Neural cell (in vitro differentiated cells): ENCODE data around the gene LGALSL. TPM values are rescaled to one million over a fixed set of nuclear protein-coding genes. Genes with fewer than 3 reads are reported as not detected.

Experiments
- H2AFZ ChIP-seq: fragments of 200-600, 300-800 bp; sonication (generic), shearing (Covaris generic); 2 replicates; pipeline ENCODE4 v1.6.0; 2014; ENCODE audit warnings: low read depth, mild to moderate bottlenecking, antibody characterized with exemption, low read length, moderate library complexity
- H3F3A ChIP-seq: fragments of 200-600 bp; shearing (Covaris generic); 2 replicates; pipeline ENCODE4 v1.6.1; 2016; ENCODE audit warnings: mild to moderate bottlenecking, moderate library complexity, mixed read lengths, antibody characterized with exemption, low read length; ENCODE audit not compliant: insufficient read depth, poor library complexity, severe bottlenecking
- H3K27ac ChIP-seq: fragments of 200-600, 300-800 bp; sonication (generic), shearing (Covaris generic); 2 replicates; pipeline ENCODE4 v1.5.1; 2014; ENCODE audit warnings: mild to moderate bottlenecking, low read length, moderate library complexity
- H3K27me3 ChIP-seq: fragments of 300-800, 200-600 bp; sonication (generic), shearing (Covaris generic); 2 replicates; pipeline ENCODE4 v1.6.0; 2014; ENCODE audit warnings: mild to moderate bottlenecking, low read depth, low read length, moderate library complexity; ENCODE audit not compliant: insufficient read depth
- H3K36me3 ChIP-seq: fragments of 300-800, 200-600 bp; sonication (generic), shearing (Covaris generic); 2 replicates; pipeline ENCODE4 v1.5.1; 2014; ENCODE audit warnings: mild to moderate bottlenecking, antibody characterized with exemption, low read length, moderate library complexity; ENCODE audit not compliant: insufficient read depth
- H3K4me2 ChIP-seq: fragments of 300-800, 200-600 bp; sonication (generic), shearing (Covaris generic); 2 replicates; pipeline ENCODE4 v1.6.0; 2014; ENCODE audit warnings: mild to moderate bottlenecking, low read length
- H3K4me3 ChIP-seq: fragments of 300-800, 200-600 bp; sonication (generic), shearing (Covaris generic); 2 replicates; pipeline ENCODE4 v1.5.1; 2014; ENCODE audit warnings: mild to moderate bottlenecking, low read length, moderate library complexity
- H3K79me2 ChIP-seq: fragments of 200-600 bp; shearing (Covaris generic); replicated peaks from 2 replicates; pipeline ENCODE4 v1.6.0; 2014; ENCODE audit warnings: mild to moderate bottlenecking, low read length, moderate library complexity; ENCODE audit not compliant: insufficient read depth
- H3K9ac ChIP-seq: fragments of 300-800, 200-600 bp; sonication (generic), shearing (Covaris generic); 2 replicates; pipeline ENCODE4 v1.6.1; 2016; ENCODE audit warnings: mild to moderate bottlenecking, low read length, mixed read lengths
- H3K9me2 ChIP-seq: fragments of 200-600 bp; shearing (Covaris generic); 2 replicates; pipeline ENCODE4 v1.6.1; 2016; ENCODE audit warnings: mild to moderate bottlenecking, low read length, mixed read lengths; ENCODE audit not compliant: insufficient read depth
- H3K9me3 ChIP-seq: fragments of 200-600, 300-800 bp; sonication (generic), shearing (Covaris generic); 2 replicates; pipeline ENCODE4 v1.6.1; 2016; ENCODE audit warnings: mild to moderate bottlenecking, mixed run types, low read length, moderate library complexity, mixed read lengths
- H4K20me1 ChIP-seq: fragments of 200-600 bp; shearing (Covaris generic); 2 replicates; pipeline ENCODE4 v1.6.1; 2016; ENCODE audit warnings: mild to moderate bottlenecking, mixed run types; ENCODE audit not compliant: insufficient read depth
- CTCF ChIP-seq: fragments of 450-650 bp; IDR thresholded peaks from 2 replicates; pipeline ENCODE4 v1.5.1; 2014; ENCODE audit warnings: antibody characterized with exemption, mild to moderate bottlenecking, moderate library complexity; ENCODE audit not compliant: poor library complexity, severe bottlenecking
- EP300 ChIP-seq: fragments of 450-650 bp; conservative IDR thresholded peaks from 2 replicates; pipeline ENCODE4 v1.6.1; 2014; ENCODE audit warnings: antibody characterized with exemption, mild to moderate bottlenecking, moderate library complexity; ENCODE audit not compliant: poor library complexity, severe bottlenecking
- EZH2 ChIP-seq: fragments of 200-600, 300-800 bp; shearing (Covaris generic), sonication (generic); IDR thresholded peaks from 2 replicates; pipeline ENCODE4 v1.6.1; 2014; ENCODE audit warnings: antibody characterized with exemption, low read length, borderline replicate concordance, mild to moderate bottlenecking; ENCODE audit not compliant: insufficient read depth, poor library complexity, severe bottlenecking
- MXI1 ChIP-seq: fragments of 450-650 bp; conservative IDR thresholded peaks from 2 replicates; pipeline ENCODE4 v1.6.1; 2014; ENCODE audit warnings: antibody characterized with exemption, mild to moderate bottlenecking; ENCODE audit not compliant: poor library complexity, severe bottlenecking
- POLR2AphosphoS5 ChIP-seq: IDR thresholded peaks from 2 replicates; pipeline ENCODE4 v1.6.1; 2012
- SMC3 ChIP-seq: fragments of 450-650 bp; conservative IDR thresholded peaks from 2 replicates; pipeline ENCODE4 v1.6.1; 2014; ENCODE audit warnings: antibody characterized with exemption, mild to moderate bottlenecking, moderate library complexity; ENCODE audit not compliant: poor library complexity
- TAF1 ChIP-seq: IDR thresholded peaks from 2 replicates; pipeline ENCODE4 v1.6.1; 2012; ENCODE audit warnings: low read depth
- polyA plus RNA-seq: library from polyadenylated mRNA; depleted of rRNA; stranded (reverse); fragments of >200 nt; gene quantifications from 2 replicates; pipeline ENCODE4 v1.2.3, GENCODE V29; 2014

Gene LGALSL
- polyA plus RNA-seq, 1 donor from 2014 or later, result 43.6 TPM

- no peak for TF ChIP-seq CTCF
- TF ChIP-seq POLR2AphosphoS5, result no peak
- TF ChIP-seq TAF1, result no peak
- TF ChIP-seq SMC3, result no peak
- H3K27me3 ChIP-seq, result no peaks in the 10 kb centered on the region
- H3K4me3 ChIP-seq, result no peak overlapping the region
- H4K20me1 ChIP-seq, result no peaks in the 10 kb centered on the region
- H3K36me3 ChIP-seq, result no peaks in the 10 kb centered on the region
- no peaks in the 10 kb centered on the region for H3F3A ChIP-seq
- no peak overlapping the region for H3K4me2 ChIP-seq
- H3K9ac ChIP-seq, result no peak overlapping the region
- no peaks in the 10 kb centered on the region for H3K9me3 ChIP-seq
- no peak overlapping the region for H2AFZ ChIP-seq
- H3K79me2 ChIP-seq, result no peaks in the 10 kb centered on the region
- no peak overlapping the region for H3K27ac ChIP-seq
- H3K9me2 ChIP-seq, result no peaks in the 10 kb centered on the region
Measured at GRCh38 chr2:64502860-64503259, 48.9 kb downstream of the LGALSL start.

DNA sequence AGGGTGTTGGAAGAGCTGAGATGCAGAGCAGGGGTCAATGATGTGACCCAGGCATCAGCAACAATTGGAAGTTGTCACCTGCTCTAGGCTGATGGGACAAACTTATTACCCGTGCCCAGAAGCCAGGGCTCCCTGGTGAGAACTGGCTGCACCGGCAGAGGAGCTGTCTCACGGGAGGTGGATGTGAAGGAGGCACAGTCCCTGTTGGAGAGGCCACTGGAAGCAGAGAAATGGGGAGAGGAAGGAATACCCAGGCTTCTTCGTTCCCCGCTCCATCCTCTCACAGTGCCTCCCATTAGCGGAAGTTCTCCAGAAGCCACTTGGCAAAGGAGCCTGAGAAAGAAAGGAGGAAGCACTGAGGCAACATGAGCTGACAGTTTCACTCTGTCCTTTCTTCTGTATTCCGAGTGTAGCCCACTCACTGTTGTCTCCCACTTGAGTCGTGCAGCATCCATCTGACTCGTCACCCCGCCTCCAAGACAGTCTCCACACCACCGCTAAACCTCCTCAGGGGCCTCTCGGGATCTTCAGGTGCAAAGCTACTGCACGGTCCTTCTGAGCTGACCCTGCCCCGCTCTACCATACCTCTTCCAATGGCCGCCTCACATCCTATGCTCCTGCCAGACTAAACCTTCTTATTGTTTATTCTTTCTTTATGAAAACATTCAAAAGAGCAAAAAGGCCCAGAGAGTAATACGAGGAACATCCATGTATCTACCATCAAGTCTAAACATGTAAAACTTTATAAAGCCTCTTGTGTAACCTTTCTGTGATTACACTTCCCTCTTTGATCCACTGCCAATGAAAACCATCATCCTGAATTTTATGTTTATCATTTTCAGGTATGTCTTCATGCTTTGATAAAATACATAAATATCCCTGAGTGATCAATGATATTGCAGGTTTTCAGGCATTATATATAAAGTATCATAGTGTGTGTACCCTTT is 51.1 kb downstream of the LGALSL start:
- TF ChIP-seq POLR2AphosphoS5 (no peak), TAF1 (no peak), EZH2 (no peak), SMC3 (no peak), EP300 (no peak)
- no peak overlapping the region for H3K4me3 ChIP-seq
- no peak overlapping the region for H2AFZ ChIP-seq
- H3K9me2 ChIP-seq, result no peaks in the 10 kb centered on the region
- H3K27ac ChIP-seq, result no peak overlapping the region
- no peaks in the 10 kb centered on the region for H3K36me3 ChIP-seq
- no peaks in the 10 kb centered on the region for H3K79me2 ChIP-seq
- no peak overlapping the region for H3K9ac ChIP-seq
- no peaks in the 10 kb centered on the region for H4K20me1 ChIP-seq
- H3F3A ChIP-seq, result no peaks in the 10 kb centered on the region
- no peaks in the 10 kb centered on the region for H3K9me3 ChIP-seq
- H3K27me3 ChIP-seq, result no peaks in the 10 kb centered on the region
- no peak overlapping the region for H3K4me2 ChIP-seq

- Histone ChIP-seq H4K20me1 (no peaks in the 10 kb centered on the region), H3K27me3 (no peaks in the 10 kb centered on the region), H3K9me3 (no peaks in the 10 kb centered on the region), H2AFZ (no peak overlapping the region), H3K79me2 (no peaks in the 10 kb centered on the region), H3F3A (no peaks in the 10 kb centered on the region), H3K27ac (no peak overlapping the region), H3K4me3 (no peak overlapping the region), H3K4me2 (no peak overlapping the region), H3K9ac (no peak overlapping the region), H3K9me2 (no peaks in the 10 kb centered on the region), H3K36me3 (no peaks in the 10 kb centered on the region)
- TF ChIP-seq CTCF (no peak), MXI1 (no peak)
Measured at GRCh38 chr2:64506686-64507085, 52.7 kb downstream of the LGALSL start.

Other genes starting within 250 kb of the LGALSL start
- 57.4 and 63.0 TPM in 2 replicates for gene AFTPH, start 70.2 kb downstream of the LGALSL start, polyA plus RNA-seq
- 4.7 TPM in 2 replicates for gene SERTAD2, start 199.8 kb downstream of the LGALSL start, polyA plus RNA-seq